ENCODE data around the gene PRAMEF33.
"Not testable (repeated sequence)": the region's sequence is repeated elsewhere in the genome, so short reads cannot be mapped to it uniquely, and the experiment has no call there.

DNA sequence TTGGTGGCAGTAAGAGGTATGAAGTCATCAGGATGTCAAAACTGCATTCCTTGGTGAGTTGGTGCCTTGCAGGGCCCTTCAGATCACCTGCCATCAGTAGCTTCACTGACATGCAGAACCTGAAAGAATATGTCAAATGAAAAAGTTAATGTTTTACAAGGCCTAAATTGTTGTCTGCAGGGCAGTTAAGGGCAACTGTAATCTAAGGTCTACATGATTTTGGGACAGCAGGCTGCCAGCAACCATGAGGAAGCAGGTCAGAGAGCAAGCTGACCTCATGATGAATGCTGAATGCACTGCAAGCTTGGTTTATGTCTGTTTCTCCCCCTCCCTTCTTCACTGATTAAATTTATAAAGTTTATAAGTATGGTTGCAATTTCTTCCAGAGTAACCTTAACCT lies 1.1 kb upstream of the PRAMEF33 start:
- TF ChIP-seq, protein P1, sequence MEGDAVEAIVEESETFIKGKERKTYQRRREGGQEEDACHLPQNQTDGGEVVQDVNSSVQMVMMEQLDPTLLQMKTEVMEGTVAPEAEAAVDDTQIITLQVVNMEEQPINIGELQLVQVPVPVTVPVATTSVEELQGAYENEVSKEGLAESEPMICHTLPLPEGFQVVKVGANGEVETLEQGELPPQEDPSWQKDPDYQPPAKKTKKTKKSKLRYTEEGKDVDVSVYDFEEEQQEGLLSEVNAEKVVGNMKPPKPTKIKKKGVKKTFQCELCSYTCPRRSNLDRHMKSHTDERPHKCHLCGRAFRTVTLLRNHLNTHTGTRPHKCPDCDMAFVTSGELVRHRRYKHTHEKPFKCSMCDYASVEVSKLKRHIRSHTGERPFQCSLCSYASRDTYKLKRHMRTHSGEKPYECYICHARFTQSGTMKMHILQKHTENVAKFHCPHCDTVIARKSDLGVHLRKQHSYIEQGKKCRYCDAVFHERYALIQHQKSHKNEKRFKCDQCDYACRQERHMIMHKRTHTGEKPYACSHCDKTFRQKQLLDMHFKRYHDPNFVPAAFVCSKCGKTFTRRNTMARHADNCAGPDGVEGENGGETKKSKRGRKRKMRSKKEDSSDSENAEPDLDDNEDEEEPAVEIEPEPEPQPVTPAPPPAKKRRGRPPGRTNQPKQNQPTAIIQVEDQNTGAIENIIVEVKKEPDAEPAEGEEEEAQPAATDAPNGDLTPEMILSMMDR (IDR thresholded peaks at IDR 0.05; ENCODE audit: low read depth, low read length): not testable (repeated sequence)
- TF ChIP-seq POLR2A (IDR thresholded peaks at IDR 0.05; ENCODE audit: extremely low read depth, insufficient read length); MYC (IDR thresholded peaks at IDR 0.05; ENCODE audit: low read depth, low read length): not testable (repeated sequence)
- TF ChIP-seq, protein P2, sequence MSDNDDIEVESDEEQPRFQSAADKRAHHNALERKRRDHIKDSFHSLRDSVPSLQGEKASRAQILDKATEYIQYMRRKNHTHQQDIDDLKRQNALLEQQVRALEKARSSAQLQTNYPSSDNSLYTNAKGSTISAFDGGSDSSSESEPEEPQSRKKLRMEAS (IDR thresholded peaks at IDR 0.05; ENCODE audit: low read depth, low read length): not testable (repeated sequence)
